SH-SY5Y (cell line): Measurements from ENCODE around the gene KLHL25.

ENCODE experiments used
- GATA2 ChIP-seq: IDR thresholded peaks from 2 replicates; pipeline ENCODE4 v1.6.1; 2011; ENCODE audit warnings: mild to moderate bottlenecking, low read depth, low read length
- GATA3 ChIP-seq: IDR thresholded peaks from 2 replicates; pipeline ENCODE4 v1.6.1; 2011; ENCODE audit warnings: low read depth, mild to moderate bottlenecking, low read length, moderate library complexity

DNA sequence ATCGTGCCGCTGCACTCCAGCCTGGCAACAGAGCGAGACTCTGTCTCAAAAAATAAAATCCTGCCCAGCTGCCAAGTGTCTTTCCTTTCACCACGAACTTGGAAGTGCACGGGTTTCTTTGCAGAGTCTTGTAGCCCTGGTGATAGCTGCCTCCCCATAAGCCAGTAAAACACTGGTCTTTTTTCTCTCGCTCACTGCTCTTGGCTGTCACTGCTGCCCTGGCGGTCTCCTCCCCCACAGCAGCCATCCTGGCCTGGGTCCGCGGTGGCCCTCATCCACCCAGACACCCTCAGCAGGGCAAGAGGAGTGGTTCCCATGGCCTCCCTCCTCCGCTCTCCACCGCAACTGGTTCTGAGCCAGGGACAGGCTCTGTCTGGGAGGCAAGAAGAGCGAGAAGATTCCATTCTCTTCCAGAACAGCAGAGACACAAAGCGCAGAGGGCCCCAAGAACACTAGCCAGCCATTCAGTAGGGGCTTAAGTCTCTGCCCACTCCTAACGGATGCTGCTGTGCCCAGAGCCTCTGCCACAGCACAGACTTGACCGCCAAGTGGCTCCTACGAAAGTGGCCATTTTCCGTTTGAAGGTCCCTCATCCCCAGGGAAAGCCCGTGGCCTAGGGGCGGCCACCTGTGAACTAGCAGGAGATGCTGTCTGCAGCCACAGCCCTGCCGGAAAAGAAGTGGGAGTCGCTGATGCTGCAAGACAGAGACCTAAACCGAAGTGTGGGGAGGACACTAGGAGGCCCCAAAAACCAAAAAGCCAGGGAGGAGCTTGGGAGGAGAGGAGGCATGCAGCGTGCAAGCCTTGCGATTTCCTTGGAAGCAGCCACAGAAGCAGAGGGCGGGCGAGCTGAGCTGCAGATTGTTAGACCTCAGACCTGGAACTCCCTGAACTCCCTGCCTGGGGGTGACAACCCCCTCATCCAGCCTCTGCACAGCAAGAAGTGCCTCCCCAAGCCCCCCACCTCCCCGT lies 44.1 kb downstream of the KLHL25 start:
- TF ChIP-seq GATA3 (no peak), GATA2 (no peak)
